Stimulated activated CD8-positive, alpha-beta memory T cell treated with anti-CD3 and anti-CD28 coated beads, Interleukin-12 subunit alpha, Interleukin-12 subunit beta, amount 100 ng/mL, for 1 hour (primary cell): ENCODE results near the gene SIRPA.
"Not testable (repeated sequence)": the region's sequence is repeated elsewhere in the genome, so short reads cannot be mapped to it uniquely, and the experiment has no call there.

Source experiments
- DNase-seq: peaks from one replicate; pipeline ENCODE4 v3.0.0-alpha.2; 2020; ENCODE audit warnings: low read depth

The SIRPA gene

DNA sequence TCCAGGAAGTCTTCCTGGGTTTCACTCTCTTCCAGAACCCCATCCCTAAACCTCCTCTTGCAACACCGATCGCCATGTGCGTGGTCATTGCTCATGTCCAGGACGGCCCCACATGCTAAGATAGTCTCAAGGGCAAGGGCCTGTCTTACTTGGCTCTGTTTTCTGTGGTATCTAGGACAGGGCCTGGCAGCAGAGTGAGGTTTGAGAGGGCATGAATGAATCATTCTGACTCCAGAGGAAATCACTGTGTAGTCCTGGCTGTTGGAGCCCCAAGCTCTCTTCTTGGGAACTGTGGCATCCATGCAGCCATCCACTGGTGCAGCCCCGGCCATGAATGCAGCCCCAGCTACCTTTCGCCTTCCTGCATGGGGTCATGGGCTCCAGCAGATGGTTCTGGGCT is 12.4 kb downstream of the SIRPA start:
- no peak for DNase-seq

- no peak for DNase-seq
Measured at GRCh38 chr20:1908191-1908590, 13.0 kb downstream of the SIRPA start.

DNA sequence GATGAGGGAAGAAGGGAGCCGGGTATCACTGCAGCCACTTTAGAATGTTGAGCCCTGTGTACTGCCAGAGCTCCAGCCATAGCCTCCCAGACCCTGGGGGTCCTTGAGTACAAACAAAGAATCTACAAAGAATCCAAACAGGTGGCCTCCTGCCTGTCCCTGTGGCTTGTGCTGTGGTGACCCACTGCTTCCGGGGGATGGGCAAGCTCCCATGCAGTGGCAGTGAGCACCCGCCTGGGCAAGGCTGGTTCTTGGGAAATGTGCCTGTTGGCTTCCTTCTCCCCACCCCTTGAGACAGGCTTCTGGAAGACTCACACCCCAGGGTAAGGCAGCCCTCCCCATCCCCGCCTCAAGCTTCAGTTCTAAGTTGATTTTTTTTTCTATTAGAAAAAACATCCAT is 13.9 kb downstream of the SIRPA start:
- DNase-seq = no peak

GRCh38 chr20:1911536-1911935 is 16.3 kb downstream of the SIRPA start:
- no peak for DNase-seq

- DNase-seq = no peak
Measured at GRCh38 chr20:1912053-1912452, 16.8 kb downstream of the SIRPA start.

DNA sequence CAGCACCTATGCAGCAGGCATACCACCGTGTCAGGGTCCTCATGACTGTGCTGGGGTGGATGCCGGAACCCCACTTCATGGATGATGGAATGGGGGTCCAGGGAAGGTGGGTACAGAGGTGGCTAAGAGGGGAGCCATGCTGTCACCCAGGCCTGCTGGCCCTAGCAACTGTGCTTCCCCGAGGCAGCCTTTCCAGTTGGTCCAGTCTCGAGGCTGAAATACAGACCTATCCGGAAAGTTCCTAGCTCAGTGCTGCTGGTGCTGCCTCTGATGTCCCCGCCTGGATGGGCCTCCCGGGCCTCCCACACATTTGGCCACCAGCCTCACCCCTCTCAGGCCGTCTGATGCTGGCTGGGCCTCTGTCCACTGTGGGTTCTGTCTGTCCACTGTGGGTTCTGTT is 17.4 kb downstream of the SIRPA start:
- no peak for DNase-seq

DNA sequence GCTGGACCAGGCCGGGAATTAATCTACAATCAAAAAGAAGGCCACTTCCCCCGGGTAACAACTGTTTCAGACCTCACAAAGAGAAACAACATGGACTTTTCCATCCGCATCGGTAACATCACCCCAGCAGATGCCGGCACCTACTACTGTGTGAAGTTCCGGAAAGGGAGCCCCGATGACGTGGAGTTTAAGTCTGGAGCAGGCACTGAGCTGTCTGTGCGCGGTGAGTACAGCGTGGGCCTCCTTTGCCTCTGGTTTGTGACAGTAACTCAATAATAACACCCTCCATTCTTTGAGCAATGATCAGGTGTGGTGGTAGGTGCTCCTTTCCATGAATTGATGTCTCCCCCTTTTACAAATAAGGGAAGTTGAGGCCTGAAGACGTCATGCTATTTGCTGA is 20.0 kb downstream of the SIRPA start:
- not testable (repeated sequence) for DNase-seq

DNA sequence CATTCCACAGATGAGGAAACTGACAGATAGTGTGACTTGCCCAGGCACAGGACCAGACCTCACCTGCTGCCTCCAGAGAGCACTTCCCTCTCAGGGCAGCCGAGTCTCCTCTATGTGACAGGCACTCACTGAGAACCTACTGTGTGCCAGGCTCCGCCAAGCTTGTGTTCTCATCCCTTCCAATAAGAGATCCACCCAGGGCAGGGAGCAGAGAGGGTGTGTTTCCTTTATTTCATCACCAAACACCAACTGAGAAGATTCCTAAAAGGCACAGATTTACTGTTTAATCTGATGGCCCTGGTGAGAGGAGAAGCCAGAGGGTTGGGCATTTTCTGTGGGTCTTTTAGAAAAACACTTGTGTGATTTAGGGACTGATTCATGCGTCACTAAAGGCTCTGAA is 20.5 kb downstream of the SIRPA start:
- no peak for DNase-seq

DNA sequence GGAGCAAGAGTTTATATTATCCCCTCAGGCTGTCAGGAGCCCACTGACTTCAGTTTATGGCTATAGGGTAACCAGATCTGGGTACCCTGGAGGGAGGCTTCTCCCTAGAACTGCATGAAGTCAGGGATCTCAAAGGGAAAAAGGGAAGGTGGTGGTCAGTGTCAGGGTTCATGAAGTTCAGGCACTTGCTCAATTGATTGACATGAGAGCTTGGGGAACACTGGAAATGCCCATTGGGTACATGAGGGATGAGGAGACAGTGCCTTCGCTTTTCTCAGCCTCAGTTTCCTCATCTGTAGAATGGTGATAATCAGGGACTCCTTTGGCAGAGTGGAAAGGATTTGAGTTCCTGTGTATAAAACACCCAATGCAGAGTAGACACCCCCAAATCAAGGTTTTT is 22.6 kb downstream of the SIRPA start:
- DNase-seq = no peak

DNA sequence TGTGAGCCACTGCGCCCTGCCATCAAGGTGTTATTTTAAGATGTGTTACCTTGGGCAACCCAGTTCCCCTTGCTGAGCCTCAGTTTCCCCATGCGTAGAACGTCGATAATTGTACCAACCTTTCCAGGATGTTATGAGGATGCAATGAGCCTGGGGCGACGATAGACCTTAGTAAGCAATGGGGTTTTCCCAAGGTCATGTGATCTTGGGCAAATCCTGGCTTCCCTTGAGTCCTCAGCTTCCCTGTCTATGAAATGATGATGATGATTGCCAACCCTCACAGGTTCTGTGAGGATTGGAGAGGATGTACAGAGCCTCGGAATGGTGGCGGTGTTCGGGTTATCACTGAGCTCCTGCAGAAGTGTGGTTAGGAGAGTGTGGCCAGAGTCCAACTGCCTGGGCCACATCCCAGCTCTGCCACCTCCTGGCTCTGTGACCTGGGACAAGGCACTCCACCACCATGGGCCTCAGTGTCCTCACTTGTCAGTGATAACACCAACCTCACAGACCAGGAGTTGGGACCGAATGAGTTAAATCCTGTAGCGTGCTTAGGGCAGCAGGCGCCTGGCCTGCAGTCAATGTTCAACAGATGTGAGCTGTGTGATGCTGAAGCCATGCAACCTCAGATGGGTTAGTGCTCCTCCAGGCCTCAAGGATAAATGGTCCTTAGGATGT is 23.4 kb downstream of the SIRPA start:
- DNase-seq = no peak

DNA sequence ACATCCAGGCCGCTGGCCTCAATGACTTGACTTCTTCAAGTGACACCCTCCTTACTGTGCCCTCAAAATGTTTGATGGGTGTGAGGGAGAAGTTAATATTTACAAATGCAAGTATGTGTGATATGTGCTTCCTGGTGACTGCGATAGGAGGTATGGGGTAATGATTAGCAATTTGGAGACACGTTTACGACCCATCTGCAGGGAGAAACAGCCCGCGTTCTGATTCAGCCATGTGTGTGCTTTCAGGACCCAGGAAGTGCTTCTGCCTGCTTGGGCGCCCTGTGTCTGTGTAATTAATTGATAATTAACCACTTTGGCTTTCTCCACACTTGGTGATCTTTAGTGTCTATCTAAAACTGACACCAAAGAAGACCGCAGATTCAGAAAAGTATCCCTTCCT is 25.0 kb downstream of the SIRPA start:
- DNase-seq = no peak

- no peak for DNase-seq
Measured at GRCh38 chr20:1920826-1921225, 25.6 kb downstream of the SIRPA start.

GRCh38 chr20:1921985-1922384 is 26.8 kb downstream of the SIRPA start:
- not testable (repeated sequence) for DNase-seq

DNA sequence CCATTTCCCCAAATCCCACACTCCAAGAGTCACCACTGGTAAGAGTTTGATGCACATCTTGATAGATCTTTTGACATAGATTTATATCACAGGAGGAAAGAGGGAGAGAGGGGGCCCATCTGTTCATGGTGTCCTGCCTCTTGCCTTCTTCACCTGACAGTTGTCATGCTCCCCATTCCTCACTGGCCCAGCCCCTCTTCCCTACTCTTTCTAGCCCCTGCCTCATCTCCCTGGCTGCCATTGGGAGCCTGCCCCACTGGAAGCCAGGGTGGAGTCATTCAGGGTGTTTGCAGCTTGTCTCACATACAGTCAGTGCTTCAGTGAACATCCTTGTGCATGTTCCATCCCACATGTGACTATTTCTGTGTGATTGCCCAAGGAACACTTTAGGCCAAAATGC is 27.6 kb downstream of the SIRPA start:
- DNase-seq = no peak

- DNase-seq = no peak
Measured at GRCh38 chr20:1924910-1925861, 30.0 kb downstream of the SIRPA start.

DNA sequence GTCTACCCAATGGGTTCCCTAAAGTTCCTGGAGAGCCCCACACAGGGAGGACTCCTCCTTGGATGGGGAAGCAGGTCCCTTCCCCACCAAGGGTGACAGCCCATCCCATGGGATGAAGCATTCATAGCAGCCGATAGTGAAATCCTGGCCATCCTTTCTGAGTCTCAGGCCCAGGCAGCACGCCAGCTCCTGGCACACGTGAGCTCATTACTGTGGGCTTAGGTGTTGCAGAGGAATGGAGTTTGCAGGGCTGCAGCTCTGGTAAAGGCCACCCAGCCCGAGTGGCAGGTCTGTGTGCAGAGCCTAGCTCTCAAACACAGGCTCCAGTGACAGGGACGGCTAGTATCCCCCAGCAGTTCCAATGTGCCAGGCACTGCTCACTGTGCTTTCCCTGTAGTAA is 31.0 kb downstream of the SIRPA start:
- DNase-seq = no peak

GRCh38 chr20:1927217-1927616 is 32.0 kb downstream of the SIRPA start:
- no peak for DNase-seq

GRCh38 chr20:1928154-1928553 is 32.9 kb downstream of the SIRPA start:
- DNase-seq = no peak

GRCh38 chr20:1928782-1929181 is 33.6 kb downstream of the SIRPA start:
- no peak for DNase-seq

- no peak for DNase-seq
Measured at GRCh38 chr20:1929460-1929859, 34.3 kb downstream of the SIRPA start.

DNA sequence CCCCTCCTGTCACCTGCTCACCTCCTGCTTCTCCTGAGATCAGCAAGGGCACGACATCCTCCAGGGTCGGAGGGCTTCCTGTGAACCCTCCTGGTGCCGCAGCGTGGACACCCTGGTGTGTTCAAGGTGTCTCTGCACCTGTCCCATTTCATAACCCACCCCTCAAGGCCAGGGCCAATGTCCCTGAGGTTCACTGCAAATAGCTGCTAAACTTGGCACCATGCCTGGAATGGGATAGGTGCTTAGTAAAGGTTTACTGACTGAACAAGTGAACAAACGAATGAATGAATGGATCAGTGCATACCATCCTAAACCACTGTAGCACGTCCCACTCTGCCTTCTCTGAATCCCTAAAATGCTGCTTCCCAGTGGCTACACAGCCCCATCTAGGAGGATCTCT is 35.0 kb downstream of the SIRPA start:
- no peak for DNase-seq

GRCh38 chr20:1931830-1932229 is 36.6 kb downstream of the SIRPA start:
- no peak for DNase-seq

- DNase-seq = no peak
Measured at GRCh38 chr20:1932971-1933370, 37.8 kb downstream of the SIRPA start.

- no peak for DNase-seq
Measured at GRCh38 chr20:1933465-1933870, 38.3 kb downstream of the SIRPA start.
